OCI-LY7 (cell line): ENCODE measurements around the gene AMZ1. TPM values are rescaled to one million over a fixed set of nuclear protein-coding genes. Genes with fewer than 3 reads are reported as not detected.

Source experiments
- BruUV-seq: library from RNA; stranded (reverse); fragments of 400-500 nt; replicated peaks from 2 replicates; lab custom pipeline; 2021; lab: Mats Ljungman, UMichigan
- CTCF ChIA-PET: fragments of 300-600 bp; sonication (Branson Sonifier 250); formaldehyde crosslinking; loops from one replicate; lab custom pipeline; 2022; ENCODE audit warnings: antibody characterized with exemption; ENCODE audit not compliant: unreplicated experiment; lab: Charles Lee
- POLR2A ChIA-PET: fragments of 300-600 bp; sonication (Branson Sonifier 250); formaldehyde crosslinking; loops from one replicate; lab custom pipeline; 2022; ENCODE audit warnings: antibody characterized with exemption; lab: Charles Lee
- DNase-seq: peaks from one replicate; pipeline ENCODE4 v3.0.0-alpha.2; 2015; ENCODE audit warnings: low spot score
- H2AFZ ChIP-seq: fragments of 200-600 bp; sonication (generic), shearing (Covaris generic); 2 replicates; pipeline ENCODE4 v1.6.1; 2014; ENCODE audit warnings: mild to moderate bottlenecking, antibody characterized with exemption, low read length, moderate library complexity
- H3K27ac ChIP-seq: fragments of 200-600 bp; sonication (generic); 2 replicates; pipeline ENCODE4 v1.5.1; 2014; ENCODE audit warnings: mixed run types, low read depth, mild to moderate bottlenecking, moderate library complexity, low read length, inconsistent platforms; ENCODE audit not compliant: poor library complexity, severe bottlenecking
- H3K36me3 ChIP-seq: fragments of 200-600 bp; sonication (generic); 2 replicates; pipeline ENCODE4 v1.6.1; 2014; ENCODE audit warnings: mild to moderate bottlenecking, antibody characterized with exemption, low read length, moderate library complexity, mixed read lengths; ENCODE audit not compliant: insufficient read depth
- H3K4me1 ChIP-seq: fragments of 200-600 bp; sonication (generic); 2 replicates; pipeline ENCODE4 v1.5.1; 2014; ENCODE audit warnings: mild to moderate bottlenecking, low read length; ENCODE audit not compliant: insufficient read depth, poor library complexity, severe bottlenecking
- H3K4me2 ChIP-seq: fragments of 200-600 bp; sonication (generic); 2 replicates; pipeline ENCODE4 v1.6.1; 2014; ENCODE audit warnings: mild to moderate bottlenecking, low read length
- H3K4me3 ChIP-seq: fragments of 200-600 bp; sonication (generic); 2 replicates; pipeline ENCODE4 v1.5.1; 2014; ENCODE audit warnings: mild to moderate bottlenecking, low read depth, low read length; ENCODE audit not compliant: poor library complexity, severe bottlenecking
- H3K79me2 ChIP-seq: fragments of 200-600 bp; sonication (generic); 2 replicates; pipeline ENCODE4 v1.6.1; 2016; ENCODE audit warnings: low read depth, mild to moderate bottlenecking, low read length, moderate library complexity, mixed read lengths; ENCODE audit not compliant: insufficient read depth
- H3K9me2 ChIP-seq: fragments of 200-600 bp; sonication (generic); 2 replicates; pipeline ENCODE4 v1.6.1; 2016; ENCODE audit warnings: mild to moderate bottlenecking, low read length, mixed read lengths; ENCODE audit not compliant: insufficient read depth
- H3K9me3 ChIP-seq: fragments of 200-600 bp; sonication (generic); 2 replicates; pipeline ENCODE4 v1.6.1; 2014; ENCODE audit warnings: mild to moderate bottlenecking, mixed run types, low read length, mixed read lengths
- H4K20me1 ChIP-seq: fragments of 200-600 bp; sonication (generic); 2 replicates; pipeline ENCODE4 v1.6.1; 2014; ENCODE audit warnings: mild to moderate bottlenecking, antibody characterized with exemption, low read length, moderate library complexity, mixed read lengths; ENCODE audit not compliant: insufficient read depth
- CTCF ChIP-seq: fragments of 200-600 bp; sonication (generic); conservative IDR thresholded peaks from 2 replicates; pipeline ENCODE4 v1.5.1; 2014; ENCODE audit warnings: mild to moderate bottlenecking, antibody characterized with exemption, low read length, moderate library complexity, mixed read lengths
- EZH2phosphoT487 ChIP-seq: fragments of 200-600 bp; sonication (generic); IDR thresholded peaks from 2 replicates; pipeline ENCODE4 v1.6.1; 2018; ENCODE audit warnings: low read depth, borderline replicate concordance, mild to moderate bottlenecking, mixed run types, antibody characterized with exemption, low read length, moderate library complexity, mixed read lengths
- intact Hi-C: fragments of 100-400 bp; cut with micrococcal nuclease; formaldehyde crosslinking; loops from one replicate; pipeline ENCODE4 v1.10.0; 2022; ENCODE audit not compliant: unreplicated experiment
- total RNA-seq, 2 experiments: library from RNA; depleted of rRNA in 1 of 2; stranded (reverse); fragments of >200 nt in 1 of 2; shearing (Covaris generic) in 1 of 2; gene quantifications; 2 replicates each; pipeline ENCODE4 v1.2.3, GENCODE V29; 2014 to 2022

The AMZ1 gene
- total RNA-seq, 2 experiments from 2014 or later, result 1.4 to 2.7 TPM

GRCh38 chr7:2750004-2750407 lies 62.0 kb downstream of the AMZ1 start:
- Histone ChIP-seq H3K9me2 (no peaks in the 10 kb centered on the region), H3K36me3 (no peaks in the 10 kb centered on the region), H3K4me3 (no peak overlapping the region), H3K4me2 (no peak overlapping the region), H2AFZ (no peak overlapping the region), H4K20me1 (no peaks in the 10 kb centered on the region), H3K79me2 (no peaks in the 10 kb centered on the region), H3K9me3 (no peaks in the 10 kb centered on the region), H3K27ac (no peak overlapping the region), H3K4me1 (no peaks in the 10 kb centered on the region)
- TF ChIP-seq CTCF, result no peak
- no peak for TF ChIP-seq EZH2phosphoT487
- intact Hi-C loops, result no loop called here
- ChIA-PET CTCF (no interaction called here), POLR2A (no interaction called here)
- no TSS peak for BruUV-seq
- DNase-seq, result no peak

GRCh38 chr7:2751086-2751485 lies 63.1 kb downstream of the AMZ1 start:
- CTCF ChIA-PET, result no interaction called here
- Histone ChIP-seq H3K27ac (no peak overlapping the region), H3K36me3 (no peaks in the 10 kb centered on the region), H3K9me2 (no peaks in the 10 kb centered on the region), H3K79me2 (no peaks in the 10 kb centered on the region), H3K4me2 (no peak overlapping the region), H3K9me3 (no peaks in the 10 kb centered on the region), H3K4me3 (no peak overlapping the region), H3K4me1 (no peaks in the 10 kb centered on the region), H2AFZ (no peak overlapping the region), H4K20me1 (no peaks in the 10 kb centered on the region)
- no peak for TF ChIP-seq EZH2phosphoT487
- no peak for TF ChIP-seq CTCF
- BruUV-seq, result no TSS peak
- POLR2A ChIA-PET, result interaction anchor here (1.0 to 1.3 kb wide), 2 partner anchors 48 to 69 kb away, joined by 3 to 5 read pairs; no protein-coding TSS in a partner anchor
- intact Hi-C loops, result no loop called here
- DNase-seq, result no peak

GRCh38 chr7:2753148-2753547 lies 65.1 kb downstream of the AMZ1 start:
- H3K36me3 ChIP-seq, result no peaks in the 10 kb centered on the region
- TF ChIP-seq EZH2phosphoT487 (no peak), CTCF (no peak)
- no peak overlapping the region for H2AFZ ChIP-seq
- no peaks in the 10 kb centered on the region for H3K79me2 ChIP-seq
- no peaks in the 10 kb centered on the region for H3K4me1 ChIP-seq
- POLR2A ChIA-PET, result interaction anchor here (0.7 to 1.7 kb wide), 3 partner anchors 12 to 755 kb away, joined by 3 to 5 read pairs (median 4); no protein-coding TSS in a partner anchor
- H4K20me1 ChIP-seq, result no peaks in the 10 kb centered on the region
- intact Hi-C loops, result no loop called here
- H3K9me3 ChIP-seq, result no peaks in the 10 kb centered on the region
- DNase-seq, result no peak
- H3K9me2 ChIP-seq, result no peaks in the 10 kb centered on the region
- no peak overlapping the region for H3K4me2 ChIP-seq
- H3K4me3 ChIP-seq, result no peak overlapping the region
- BruUV-seq, result no TSS peak
- CTCF ChIA-PET, result no interaction called here
- H3K27ac ChIP-seq, result no peak overlapping the region
